GM23338 (cell line): ENCODE data around the gene UBASH3A. TPM values are rescaled to one million over a fixed set of nuclear protein-coding genes. Genes with fewer than 3 reads are reported as not detected.

Experiments
- ATAC-seq: fragments of 200-7000 bp; cut with Tn5 transposase; 3 replicates; pipeline ENCODE4 v1.9.1; 2020
- DNase-seq: peaks from one replicate; pipeline ENCODE4 v3.0.0-alpha.2; 2015; ENCODE audit warnings: low spot score
- H2AFZ ChIP-seq: fragments of 200-600 bp; sonication (generic); 2 replicates; pipeline ENCODE4 v1.8.0; 2016; ENCODE audit warnings: antibody characterized with exemption, mild to moderate bottlenecking, moderate library complexity
- H3F3A ChIP-seq: fragments of 200-600 bp; sonication (generic); replicated peaks from 2 replicates; pipeline ENCODE4 v1.8.0; 2017; ENCODE audit warnings: antibody characterized with exemption, mixed run types, low read depth
- H3K27ac ChIP-seq: fragments of 200-600 bp; sonication (generic); 2 replicates; pipeline ENCODE4 v1.6.1; 2016; ENCODE audit warnings: low read depth
- H3K27me3 ChIP-seq: fragments of 200-600 bp; sonication (generic); 2 replicates; pipeline ENCODE4 v1.8.0; 2016; ENCODE audit warnings: mild to moderate bottlenecking, mixed run types, moderate library complexity; ENCODE audit not compliant: insufficient read depth
- H3K36me3 ChIP-seq: fragments of 200-600 bp; sonication (generic); 2 replicates; pipeline ENCODE4 v1.8.0; 2016; ENCODE audit warnings: mild to moderate bottlenecking; ENCODE audit not compliant: insufficient read depth
- H3K4me1 ChIP-seq: fragments of 200-600 bp; sonication (generic); 2 replicates; pipeline ENCODE4 v1.8.0; 2016; ENCODE audit warnings: mild to moderate bottlenecking, moderate library complexity; ENCODE audit not compliant: insufficient read depth
- H3K4me2 ChIP-seq: fragments of 200-600 bp; sonication (generic); 2 replicates; pipeline ENCODE4 v1.7.1; 2017; ENCODE audit warnings: mixed run types
- H3K4me3 ChIP-seq: fragments of 200-600 bp; sonication (generic); 2 replicates; pipeline ENCODE4 v1.6.1; 2016; ENCODE audit warnings: mixed run types
- H3K79me2 ChIP-seq: fragments of 200-600 bp; sonication (generic); replicated peaks from 2 replicates; pipeline ENCODE4 v1.8.0; 2017; ENCODE audit warnings: mild to moderate bottlenecking; ENCODE audit not compliant: insufficient read depth
- H3K9me2 ChIP-seq: fragments of 200-600 bp; sonication (generic); 2 replicates; pipeline ENCODE4 v1.8.0; 2017; ENCODE audit not compliant: insufficient read depth
- H4K20me1 ChIP-seq: fragments of 200-600 bp; sonication (generic); replicated peaks from 2 replicates; pipeline ENCODE4 v1.8.0; 2017; ENCODE audit warnings: mild to moderate bottlenecking; ENCODE audit not compliant: insufficient read depth
- H3K27ac Mint-ChIP-seq: 2 replicates; pipeline ENCODE4 v1.8.0; 2020; ENCODE audit warnings: inconsistent platforms, mild to moderate bottlenecking, moderate library complexity, mixed read lengths
- H3K27me3 Mint-ChIP-seq: 3 replicates; pipeline ENCODE4 v1.8.0; 2022; ENCODE audit warnings: low read depth, mild to moderate bottlenecking, moderate library complexity, mixed read lengths, inconsistent platforms; ENCODE audit not compliant: insufficient read depth, poor library complexity
- H3K36me3 Mint-ChIP-seq: 3 replicates; pipeline ENCODE4 v1.8.0; 2021; ENCODE audit warnings: low read depth, mild to moderate bottlenecking, inconsistent platforms, moderate library complexity, mixed read lengths
- H3K4me1 Mint-ChIP-seq: 3 replicates; pipeline ENCODE4 v1.8.0; 2020; ENCODE audit warnings: mild to moderate bottlenecking, inconsistent platforms, mixed read lengths
- H3K4me3 Mint-ChIP-seq: 3 replicates; pipeline ENCODE4 v1.8.0; 2021; ENCODE audit warnings: moderate library complexity, mild to moderate bottlenecking, inconsistent platforms, mixed read lengths
- H3K9me3 Mint-ChIP-seq: 3 replicates; pipeline ENCODE4 v1.8.0; 2020; ENCODE audit warnings: moderate library complexity, mild to moderate bottlenecking, inconsistent platforms, mixed read lengths
- CREB1 ChIP-seq: fragments of 250-450 bp; sonication (Bioruptor Pico); IDR thresholded peaks from 2 replicates; pipeline ENCODE4 v1.5.0; 2020; ENCODE audit warnings: low read depth, mild to moderate bottlenecking, moderate library complexity
- CTCF ChIP-seq, 2 experiments: fragments of 200-600 bp in 1 of 2; sonication (generic) in 1 of 2; conservative IDR thresholded peaks; 2 replicates each; pipeline versions ENCODE4 v1.5.1 to v1.6.1; 2016 to 2017; ENCODE audit warnings: antibody characterized with exemption in 2 of 2, low read depth in 2 of 2, mild to moderate bottlenecking in 2 of 2, moderate library complexity in 1 of 2
- ETS1 ChIP-seq: IDR thresholded peaks from 2 replicates; pipeline ENCODE4 v1.6.1; 2016; ENCODE audit warnings: antibody characterized with exemption
- EZH2 ChIP-seq: fragments of 200-600 bp; sonication (generic); IDR thresholded peaks from one replicate; pipeline ENCODE4 v1.8.0; 2017; ENCODE audit warnings: antibody characterized with exemption, mild to moderate bottlenecking, low read depth; ENCODE audit not compliant: unreplicated experiment
- EZH2phosphoT487 ChIP-seq: fragments of 200-600 bp; sonication (generic); IDR thresholded peaks from one replicate; pipeline ENCODE4 v1.8.1; 2018; ENCODE audit warnings: antibody characterized with exemption; ENCODE audit not compliant: unreplicated experiment
- JUNB ChIP-seq: IDR thresholded peaks from one replicate; pipeline ENCODE4 v1.6.1; 2016; ENCODE audit warnings: antibody characterized with exemption; ENCODE audit not compliant: unreplicated experiment
- NANOG ChIP-seq: IDR thresholded peaks from 2 replicates; pipeline ENCODE4 v1.6.1; 2016; ENCODE audit warnings: antibody characterized with exemption, borderline replicate concordance
- POLR2AphosphoS5 ChIP-seq: IDR thresholded peaks from 2 replicates; pipeline ENCODE4 v1.6.1; 2016; ENCODE audit warnings: antibody characterized with exemption, low read depth
- REST ChIP-seq: IDR thresholded peaks from one replicate; pipeline ENCODE4 v1.6.1; 2018; ENCODE audit warnings: antibody characterized with exemption; ENCODE audit not compliant: unreplicated experiment
- STAT1 ChIP-seq: IDR thresholded peaks from one replicate; pipeline ENCODE4 v1.6.1; 2016; ENCODE audit warnings: antibody characterized with exemption; ENCODE audit not compliant: unreplicated experiment
- ZNF114 ChIP-seq: fragments of 250-450 bp; sonication (Bioruptor Pico); IDR thresholded peaks from 2 replicates; pipeline ENCODE4 v1.5.0; 2020; ENCODE audit warnings: mild to moderate bottlenecking, moderate library complexity
- ZNF331 ChIP-seq: fragments of 250-450 bp; sonication (Bioruptor Pico); IDR thresholded peaks from 2 replicates; pipeline ENCODE4 v1.5.0; 2020; ENCODE audit warnings: low read depth, mild to moderate bottlenecking, moderate library complexity
- ZNF462 ChIP-seq: fragments of 250-450 bp; sonication (Bioruptor Pico); IDR thresholded peaks from 2 replicates; pipeline ENCODE4 v1.5.0; 2020; ENCODE audit warnings: mild to moderate bottlenecking, moderate library complexity
- polyA plus RNA-seq: library from polyadenylated mRNA; unstranded; fragments of >200 nt; fragmentation: Nextera tagmentation; extraction: Ambion mirVana; gene quantifications from 2 replicates; pipeline ENCODE4 v1.2.1, GENCODE V29; 2016
- total RNA-seq: library from RNA; depleted of rRNA; stranded (reverse); fragments of >200 nt; shearing (Covaris generic); gene quantifications from 2 replicates; pipeline ENCODE4 v1.2.3, GENCODE V29; 2014

Gene UBASH3A
- total and polyA plus RNA-seq, 2 experiments from 2014 or later, result not detected

- no peak overlapping the region for H3K4me3 Mint-ChIP-seq
Observed at GRCh38 chr21:42373196-42373907, 30.4 kb upstream of the UBASH3A start.

More at GRCh38 chr21:42373196-42373907, 30.4 kb upstream of the UBASH3A start:
- Histone ChIP-seq H3K36me3 (no peaks in the 10 kb centered on the region), H3K27ac (no peak overlapping the region), H3K9me2 (no peaks in the 10 kb centered on the region), H3K27me3 (no peaks in the 10 kb centered on the region), H3K4me2 (no peak overlapping the region), H3K4me1 (no peaks in the 10 kb centered on the region), H3K79me2 (no peaks in the 10 kb centered on the region), H2AFZ (no peak overlapping the region), H3K4me3 (no peak overlapping the region), H3F3A (no peaks in the 10 kb centered on the region), H4K20me1 (no peaks in the 10 kb centered on the region)
- ATAC-seq, result no peak
- Mint-ChIP-seq H3K4me1 (peaks cover 2% of the 10 kb centered on the region; the same call in 2 of the 3 replicates), H3K36me3 (no peaks in the 10 kb centered on the region), H3K27ac (no peak overlapping the region), H3K9me3 (no peaks in the 10 kb centered on the region), H3K27me3 (peaks cover 3% of the 10 kb centered on the region)
- TF ChIP-seq ETS1 (no peak), REST (no peak), ZNF331 (CRISPR knock-in tag) (no peak), EZH2 (no peak), JUNB (no peak), STAT1 (no peak), ZNF462 (no peak), CREB1 (CRISPR knock-in tag) (no peak), CTCF (conservative IDR thresholded peaks at IDR 0.05; ENCODE audit: low read depth in 2 of 2) (no peak), POLR2AphosphoS5 (no peak), NANOG (no peak), EZH2phosphoT487 (no peak), ZNF114 (CRISPR knock-in tag) (no peak)
- no peak for DNase-seq
